HG03457 (cell line): ENCODE measurements around the gene TBC1D20.

Experiments
- ATAC-seq: cut with Tn5 transposase; IDR thresholded peaks from one replicate; pipeline ENCODE4 v1.9.1; 2021; ENCODE audit warnings: moderate number of reproducible peaks; ENCODE audit not compliant: unreplicated experiment

Gene TBC1D20

GRCh38 chr20:440148-440547, 22.2 kb downstream of the TBC1D20 start:
- ATAC-seq: no peak

GRCh38 chr20:438571-439469, 23.5 kb downstream of the TBC1D20 start:
- no peak for ATAC-seq

- ATAC-seq: no peak
These were observed 24.4 kb downstream of the TBC1D20 start for GRCh38 chr20:437787-438486.

GRCh38 chr20:436476-436875, 25.9 kb downstream of the TBC1D20 start:
- no peak for ATAC-seq

- no peak for ATAC-seq
These were observed 26.8 kb downstream of the TBC1D20 start for GRCh38 chr20:435558-435957.

- ATAC-seq: no peak
These were observed 27.5 kb downstream of the TBC1D20 start for GRCh38 chr20:434661-435419.

- ATAC-seq: no peak
These were observed 28.1 kb downstream of the TBC1D20 start for GRCh38 chr20:434221-434620.

GRCh38 chr20:433300-433975, 28.9 kb downstream of the TBC1D20 start:
- peak; percentile 64 for ATAC-seq

GRCh38 chr20:432677-433299, 29.5 kb downstream of the TBC1D20 start:
- no peak for ATAC-seq

GRCh38 chr20:432208-432607, 30.1 kb downstream of the TBC1D20 start:
- ATAC-seq: no peak

GRCh38 chr20:431012-431904, 31.1 kb downstream of the TBC1D20 start:
- no peak for ATAC-seq

GRCh38 chr20:430091-430999, 32.0 kb downstream of the TBC1D20 start:
- ATAC-seq: no peak

GRCh38 chr20:428658-429200, 33.6 kb downstream of the TBC1D20 start:
- ATAC-seq: no peak

- no peak for ATAC-seq
These were observed 34.3 kb downstream of the TBC1D20 start for GRCh38 chr20:427849-428657.

- no peak for ATAC-seq
These were observed 34.9 kb downstream of the TBC1D20 start for GRCh38 chr20:427401-427800.

- no peak for ATAC-seq
These were observed 35.8 kb downstream of the TBC1D20 start for GRCh38 chr20:426566-426965.

GRCh38 chr20:421685-422250, 40.6 kb downstream of the TBC1D20 start:
- no peak for ATAC-seq
